ENCODE results near the gene TMEM141.
"Not testable (repeated sequence)": the region's sequence is repeated elsewhere in the genome, so short reads cannot be mapped to it uniquely, and the experiment has no call there.

The TMEM141 gene

GRCh38 chr9:136755302-136756133 lies 35.6 kb upstream of the TMEM141 start:
- DNase-seq, result not testable (repeated sequence)

- no peak for DNase-seq
These were observed 35.1 kb upstream of the TMEM141 start for GRCh38 chr9:136756134-136756438.

GRCh38 chr9:136756836-136757235 lies 34.3 kb upstream of the TMEM141 start:
- DNase-seq, result no peak

GRCh38 chr9:136757328-136757727 lies 33.8 kb upstream of the TMEM141 start:
- no peak for DNase-seq

GRCh38 chr9:136757751-136758140 lies 33.4 kb upstream of the TMEM141 start:
- DNase-seq, result no peak

- no peak for DNase-seq
These were observed 32.1 kb upstream of the TMEM141 start for GRCh38 chr9:136759001-136759400.

GRCh38 chr9:136759436-136760325 lies 31.5 kb upstream of the TMEM141 start:
- DNase-seq, result no peak

- no peak for DNase-seq
These were observed 30.7 kb upstream of the TMEM141 start for GRCh38 chr9:136760424-136760823.

- DNase-seq, result not testable (repeated sequence)
These were observed 30.2 kb upstream of the TMEM141 start for GRCh38 chr9:136760834-136761544.

GRCh38 chr9:136761545-136761981 lies 29.6 kb upstream of the TMEM141 start:
- DNase-seq, result no peak

- no peak for DNase-seq
These were observed 28.9 kb upstream of the TMEM141 start for GRCh38 chr9:136762221-136762691.

- DNase-seq, result peak; percentile 50
These were observed 28.1 kb upstream of the TMEM141 start for GRCh38 chr9:136762915-136763648.

- DNase-seq, result no peak
These were observed 27.5 kb upstream of the TMEM141 start for GRCh38 chr9:136763649-136764035.

GRCh38 chr9:136764301-136764891 lies 26.7 kb upstream of the TMEM141 start, which contains the start of gene LCN15:
TSS of gene LCN15 (minus strand) at chr9:136764518. CDS start at chr9:136764488, 30 bp downstream.
- no peak for DNase-seq

- no peak for DNase-seq
These were observed 26.1 kb upstream of the TMEM141 start for GRCh38 chr9:136765041-136765440.

- not testable (repeated sequence) for DNase-seq
These were observed 25.3 kb upstream of the TMEM141 start for GRCh38 chr9:136765745-136766409.

GRCh38 chr9:136766410-136767120 lies 24.6 kb upstream of the TMEM141 start:
- DNase-seq, result peak; percentile 73

- peak; percentile 58 for DNase-seq
These were observed 21.4 kb upstream of the TMEM141 start for GRCh38 chr9:136769710-136770191.

- DNase-seq, result no peak
These were observed 19.2 kb upstream of the TMEM141 start for GRCh38 chr9:136771907-136772415.

GRCh38 chr9:136773386-136774044 lies 17.6 kb upstream of the TMEM141 start:
- peak; percentile 30 for DNase-seq

Measured in stimulated activated CD4-positive, alpha-beta T cell treated with anti-CD3 and anti-CD28 coated beads, Interleukin-1b, Interleukin-23, amount 100 ng/mL, for 48 hours (primary cell).